B cell (primary cell): Measurements from ENCODE around the gene BSND. TPM values are rescaled to one million over a fixed set of nuclear protein-coding genes. Genes with fewer than 3 reads are reported as not detected.

Experiments used
- ATAC-seq: fragments of 200-7000 bp; cut with Tn5 transposase; one replicate; pipeline ENCODE4 v1.10.0; 2021; ENCODE audit warnings: low read depth, mild to moderate bottlenecking, moderate number of reproducible peaks, moderate library complexity
- CTCF ChIA-PET: fragments of 350-600 bp; sonication (Branson Sonifier 250); formaldehyde crosslinking; loops from one replicate; lab custom pipeline; 2021; ENCODE audit warnings: antibody characterized with exemption, inconsistent platforms; lab: Charles Lee
- POLR2A ChIA-PET: fragments of 350-600 bp; sonication (Branson Sonifier 250); formaldehyde crosslinking; loops from one replicate; lab custom pipeline; 2021; ENCODE audit warnings: antibody characterized with exemption; lab: Charles Lee
- DNase-seq: peaks from one replicate; pipeline ENCODE4 v3.0.0; 2013
- H2AFZ ChIP-seq: 2 replicates; pipeline ENCODE4 v1.6.1; 2012; ENCODE audit warnings: mild to moderate bottlenecking, low read depth, low read length; ENCODE audit not compliant: insufficient read depth, poor library complexity, severe bottlenecking
- H3K27ac ChIP-seq, 2 donors: 1 replicate in 1 of 2; 2 replicates in 1 of 2; pipeline ENCODE4 v1.5.1; 2012 to 2013; ENCODE audit warnings: low read length in 2 of 2, mild to moderate bottlenecking in 2 of 2, moderate library complexity in 1 of 2
- H3K27me3 ChIP-seq, 4 experiments: fragments of 200-600 bp in 1 of 4; sonication (generic) in 1 of 4; replicated peaks in 1 of 4; 1 replicate in 2 of 4; 2 replicates in 2 of 4; pipeline versions ENCODE4 v1.6.1 to v1.7.0; 2013 to 2016; ENCODE audit warnings: low read length in 3 of 4, mild to moderate bottlenecking in 2 of 4, mixed read lengths in 1 of 4, moderate library complexity in 1 of 4; ENCODE audit not compliant: insufficient read depth in 4 of 4, control insufficient read depth in 3 of 4; ENCODE audit errors: control extremely low read depth in 1 of 4
- H3K36me3 ChIP-seq, 2 experiments: replicated peaks in 1 of 2; 1 replicate in 1 of 2; 2 replicates in 1 of 2; pipeline versions ENCODE4 v1.6.1 to v1.7.1; 2013; ENCODE audit warnings: low read length in 1 of 2; ENCODE audit not compliant: insufficient read depth in 2 of 2, control insufficient read depth in 1 of 2; ENCODE audit errors: control extremely low read depth in 1 of 2, extremely low read depth in 1 of 2
- H3K4me1 ChIP-seq, 2 donors: fragments of 200-600 bp in 1 of 2; sonication (generic) in 1 of 2; 1 replicate in 1 of 2; 2 replicates in 1 of 2; pipeline versions ENCODE4 v1.5.1 to v1.6.1; 2013 to 2017; ENCODE audit warnings: low read length in 2 of 2; ENCODE audit not compliant: control insufficient read depth in 2 of 2, insufficient read depth in 2 of 2
- H3K4me2 ChIP-seq: replicated peaks from 2 replicates; pipeline ENCODE3; 2012; ENCODE audit warnings: mild to moderate bottlenecking, low read depth, low read length; ENCODE audit not compliant: poor library complexity, severe bottlenecking
- H3K4me3 ChIP-seq, 5 experiments: fragments of 200-600 bp in 1 of 5; sonication (generic) in 1 of 5; 1 replicate in 3 of 5; 2 replicates in 2 of 5; pipeline versions ENCODE4 v1.5.1 to v1.7.0; 2011 to 2016; ENCODE audit warnings: low read length in 4 of 5, mild to moderate bottlenecking in 4 of 5, low read depth in 2 of 5, control low read depth in 1 of 5, moderate library complexity in 1 of 5; ENCODE audit not compliant: insufficient read depth in 1 of 5; ENCODE audit errors: control extremely low read depth in 1 of 5, extremely low read depth in 1 of 5
- H3K79me2 ChIP-seq: fragments of 200-600 bp; sonication (generic); one replicate; pipeline ENCODE4 v1.6.0; 2016; ENCODE audit warnings: low read length; ENCODE audit not compliant: control insufficient read depth, insufficient read depth
- H3K9ac ChIP-seq: fragments of 200-600 bp; sonication (generic); 2 replicates; pipeline ENCODE4 v1.6.1; 2017; ENCODE audit warnings: mild to moderate bottlenecking, low read length, moderate library complexity
- H3K9me3 ChIP-seq, 3 donors: one replicate each; pipeline versions ENCODE4 v1.6.1 to v1.7.1; 2013; ENCODE audit warnings: low read length in 2 of 3; ENCODE audit not compliant: control insufficient read depth in 2 of 3, insufficient read depth in 1 of 3; ENCODE audit errors: control extremely low read depth in 1 of 3
- H4K20me1 ChIP-seq: 2 replicates; pipeline ENCODE4 v1.6.0; 2012; ENCODE audit warnings: mild to moderate bottlenecking, low read length; ENCODE audit not compliant: insufficient read depth, control insufficient read depth, poor library complexity, severe bottlenecking
- H3K27ac Mint-ChIP-seq: one replicate; pipeline ENCODE4 v1.8.0; 2021; ENCODE audit warnings: mixed read lengths
- H3K27me3 Mint-ChIP-seq: one replicate; pipeline ENCODE4 v1.8.0; 2021; ENCODE audit warnings: mixed read lengths
- H3K4me1 Mint-ChIP-seq: one replicate; pipeline ENCODE4 v1.8.0; 2021; ENCODE audit warnings: mixed read lengths
- H3K4me3 Mint-ChIP-seq: one replicate; pipeline ENCODE4 v1.8.0; 2021; ENCODE audit warnings: mixed read lengths
- H3K9me3 Mint-ChIP-seq: one replicate; pipeline ENCODE4 v1.8.0; 2022; ENCODE audit warnings: mixed read lengths; ENCODE audit not compliant: insufficient read depth
- CTCF ChIP-seq: fragments of 200-600 bp; IDR thresholded peaks from one replicate; pipeline ENCODE4 v1.8.0; 2022; ENCODE audit warnings: antibody characterized with exemption, mild to moderate bottlenecking
- EZH2 ChIP-seq: IDR thresholded peaks from 2 replicates; pipeline ENCODE4 v1.6.1; 2012; ENCODE audit warnings: borderline replicate concordance, low read depth, mild to moderate bottlenecking, moderate library complexity, low read length; ENCODE audit not compliant: insufficient read depth, poor library complexity, severe bottlenecking
- WGBS: methylation state at CpG from one replicate; pipeline ENCODE4 v1.1.5; 2013; ENCODE audit warnings: missing lambda C conversion rate; ENCODE audit not compliant: insufficient coverage; 5-methylcytosine and 5-hydroxymethylcytosine counted together
- intact Hi-C: fragments of 100-400 bp; cut with micrococcal nuclease; formaldehyde crosslinking; loops from one replicate; pipeline ENCODE4 v1.10.0; 2022
- polyA plus RNA-seq: library from polyadenylated mRNA; depleted of rRNA; stranded (reverse); fragments of >200 nt; gene quantifications from 2 replicates; pipeline ENCODE4 v1.2.3, GENCODE V29; 2012
- total RNA-seq, 2 donors: library from RNA; stranded (reverse); fragments of 120-200 nt in 1 of 2; gene quantifications; 1 replicate in 1 of 2; 2 replicates in 1 of 2; pipeline versions ENCODE4 v1.2.3 to v1.2.4, GENCODE V29; 2013 to 2022

BSND gene
- total and polyA plus RNA-seq, 2 donors (not counting 1 experiment from before 2014, with no cell fraction given): not detected

- Histone ChIP-seq H2AFZ (no peak overlapping the region), H3K79me2 (no peaks in the 10 kb centered on the region), H3K4me1 (no peaks in the 10 kb centered on the region), H3K4me2 (no peak overlapping the region), H3K27ac (no peak overlapping the region), H3K27me3 (no peaks in the 10 kb centered on the region), H3K36me3 (no peaks in the 10 kb centered on the region), H4K20me1 (no peaks in the 10 kb centered on the region), H3K9ac (no peak overlapping the region), H3K9me3 (no peaks in the 10 kb centered on the region), H3K4me3 (no peak overlapping the region)
- ChIA-PET CTCF (no interaction called here), POLR2A (no interaction called here)
- H3K4me3 Mint-ChIP-seq: no peak overlapping the region
- 93% methylated on average over 3 of the region's 3 CpGs for WGBS
- peaks cover 17% of the 10 kb centered on the region for H3K27me3 Mint-ChIP-seq
- intact Hi-C loops: no loop called here
- H3K4me1 Mint-ChIP-seq: no peaks in the 10 kb centered on the region
- TF ChIP-seq EZH2 (no peak), CTCF (no peak)
- H3K27ac Mint-ChIP-seq: no peak overlapping the region
- no peak for ATAC-seq
- no peaks in the 10 kb centered on the region for H3K9me3 Mint-ChIP-seq
- DNase-seq: no peak
Observed at GRCh38 chr1:55047611-55048010, 48.9 kb downstream of the BSND start.

- H4K20me1 ChIP-seq: no peaks in the 10 kb centered on the region
- Mint-ChIP-seq H3K4me1 (no peaks in the 10 kb centered on the region), H3K9me3 (no peaks in the 10 kb centered on the region), H3K4me3 (no peak overlapping the region), H3K27me3 (peaks cover 13% of the 10 kb centered on the region), H3K27ac (no peak overlapping the region)
- no peak for DNase-seq
- no peaks in the 10 kb centered on the region for H3K79me2 ChIP-seq
- H3K27me3 ChIP-seq: no peaks in the 10 kb centered on the region
- H3K36me3 ChIP-seq: no peaks in the 10 kb centered on the region
- TF ChIP-seq CTCF (no peak), EZH2 (no peak)
- 83% methylated on average over 6 of the region's 11 CpGs for WGBS
- H3K4me1 ChIP-seq: no peaks in the 10 kb centered on the region
- H3K4me3 ChIP-seq: no peak overlapping the region
- no peak overlapping the region for H3K27ac ChIP-seq
- no peak for ATAC-seq
- H3K9me3 ChIP-seq: no peaks in the 10 kb centered on the region
- ChIA-PET CTCF (no interaction called here), POLR2A (no interaction called here)
- H2AFZ ChIP-seq: no peak overlapping the region
- H3K9ac ChIP-seq: no peak overlapping the region
- intact Hi-C loops: no loop called here
- H3K4me2 ChIP-seq: no peak overlapping the region
Observed at GRCh38 chr1:55048453-55049270, 49.9 kb downstream of the BSND start.
